Suprapubic skin (tissue), 3 donors: ENCODE measurements around the gene GNB1.

ENCODE experiments used
- CTCF ChIP-seq, 2 donors: fragments of 200-600 bp in 1 of 2; fragments of 450-650 bp in 1 of 2; sonication (generic) in 1 of 2; IDR thresholded peaks; one replicate each; pipeline ENCODE4 v1.5.1; 2016 to 2019; ENCODE audit warnings: antibody characterized with exemption in 2 of 2, mild to moderate bottlenecking in 1 of 2, moderate library complexity in 1 of 2
- POLR2A ChIP-seq, 2 donors: fragments of 450-650 bp; IDR thresholded peaks; one replicate each; pipeline ENCODE4 v1.6.1; 2017; ENCODE audit warnings: antibody characterized with exemption in 2 of 2, mild to moderate bottlenecking in 2 of 2, moderate library complexity in 2 of 2

DNA sequence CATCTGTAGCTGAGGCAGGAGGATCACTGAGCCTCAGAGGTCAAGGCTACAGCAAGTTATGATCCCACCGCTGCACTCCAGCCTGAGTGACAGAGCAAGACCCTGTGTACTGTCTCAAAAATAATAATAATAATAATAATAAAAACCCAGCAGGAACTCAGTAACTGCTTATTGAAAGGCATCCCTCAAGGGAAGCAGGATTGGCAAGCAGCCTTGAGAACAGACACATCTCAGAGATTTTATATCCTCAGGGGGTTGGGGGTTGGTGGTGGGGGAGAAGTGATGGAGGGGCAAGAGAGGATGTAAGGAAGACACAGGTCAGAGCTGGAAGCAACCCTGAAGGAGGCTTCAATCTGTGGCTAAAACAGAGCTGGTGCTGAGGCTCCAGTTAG, 29.6 kb downstream of the GNB1 start:
- TF ChIP-seq CTCF (IDR thresholded peaks at IDR 0.05) = no peak
- TF ChIP-seq POLR2A (IDR thresholded peaks at IDR 0.05) = no peak
